GM18499 (cell line): ENCODE measurements around the gene BMP6.

ENCODE experiments used
- ATAC-seq: cut with Tn5 transposase; IDR thresholded peaks from one replicate; pipeline ENCODE4 v1.9.1; 2021; ENCODE audit warnings: moderate number of reproducible peaks; ENCODE audit not compliant: insufficient read depth, unreplicated experiment

Gene BMP6

DNA sequence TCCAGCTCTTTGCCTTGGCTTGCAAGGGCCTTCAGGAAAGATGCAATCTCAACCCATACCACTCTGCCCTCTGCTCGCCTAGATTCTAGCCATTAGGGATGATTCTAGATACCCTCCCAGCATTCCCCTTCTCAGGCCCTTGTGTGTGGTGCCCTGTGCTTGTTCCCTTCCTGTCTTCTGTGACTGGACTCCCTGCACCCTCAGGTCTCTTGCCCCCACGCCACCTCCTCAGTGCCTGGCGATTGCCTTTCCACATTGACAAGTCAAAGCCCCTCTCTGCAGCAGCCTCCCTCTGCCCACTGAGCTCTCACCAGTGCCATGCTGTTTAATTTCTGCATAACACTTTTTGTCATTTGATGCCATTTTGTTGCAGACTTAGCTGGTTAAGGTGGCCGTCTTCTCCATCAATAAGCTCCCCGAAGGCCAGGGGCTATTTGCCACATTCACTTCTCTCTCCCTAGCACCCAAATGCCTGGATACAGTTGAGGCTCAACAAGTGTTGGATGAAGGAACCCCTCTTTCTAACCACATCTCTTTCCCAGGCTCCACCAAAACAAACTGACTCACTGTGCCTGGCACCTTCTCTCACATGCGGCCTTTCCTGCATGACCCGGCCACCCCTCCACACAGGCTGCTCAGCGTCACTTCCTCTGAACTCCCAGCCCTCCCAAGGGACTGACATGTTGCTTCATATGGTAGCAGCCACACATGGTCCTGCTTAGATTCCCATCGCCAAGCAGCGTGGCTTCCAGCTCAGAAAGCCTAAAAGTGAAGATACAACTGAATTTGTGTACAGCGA, 189.3 kb downstream of the BMP6 start:
- no peak for ATAC-seq

DNA sequence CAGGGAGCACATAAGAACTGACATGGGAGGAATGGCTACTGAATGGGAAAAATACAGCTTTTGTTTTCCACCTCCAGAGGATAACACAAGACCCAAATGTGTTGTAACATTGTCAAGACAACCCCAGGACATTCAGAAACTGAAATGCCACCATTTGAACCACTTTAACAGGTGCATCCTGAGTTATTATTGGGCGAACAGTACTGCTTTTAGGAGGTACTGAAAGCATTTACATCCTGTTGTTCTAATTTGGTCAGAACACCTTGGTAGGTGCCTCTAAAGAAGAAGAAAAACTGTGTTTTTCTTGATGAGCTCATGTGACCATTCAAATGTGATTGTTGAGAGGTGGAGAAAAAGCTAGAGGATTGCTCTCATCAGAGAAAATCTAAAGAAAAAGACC, 191.1 kb downstream of the BMP6 start:
- ATAC-seq = peak; percentile 85

DNA sequence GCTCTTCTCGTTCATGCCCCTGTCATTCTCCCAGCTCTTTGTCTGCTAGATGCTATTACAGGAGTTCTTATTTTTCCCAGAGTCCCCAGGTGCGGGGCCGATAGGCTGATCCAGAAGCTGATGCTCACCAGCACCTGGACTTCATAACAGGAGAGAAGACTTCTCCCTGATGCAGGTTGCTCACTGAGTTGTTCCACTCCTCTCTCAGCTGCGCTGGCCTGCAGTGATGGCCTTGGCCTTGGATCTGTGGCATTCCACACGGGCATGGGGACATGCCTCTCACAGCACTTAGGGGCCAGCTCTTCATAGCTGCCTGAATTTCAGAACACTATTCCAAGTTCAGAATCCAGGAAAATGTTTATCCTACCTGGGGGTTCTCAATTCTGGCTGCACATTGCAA, 191.8 kb downstream of the BMP6 start:
- ATAC-seq = no peak

DNA sequence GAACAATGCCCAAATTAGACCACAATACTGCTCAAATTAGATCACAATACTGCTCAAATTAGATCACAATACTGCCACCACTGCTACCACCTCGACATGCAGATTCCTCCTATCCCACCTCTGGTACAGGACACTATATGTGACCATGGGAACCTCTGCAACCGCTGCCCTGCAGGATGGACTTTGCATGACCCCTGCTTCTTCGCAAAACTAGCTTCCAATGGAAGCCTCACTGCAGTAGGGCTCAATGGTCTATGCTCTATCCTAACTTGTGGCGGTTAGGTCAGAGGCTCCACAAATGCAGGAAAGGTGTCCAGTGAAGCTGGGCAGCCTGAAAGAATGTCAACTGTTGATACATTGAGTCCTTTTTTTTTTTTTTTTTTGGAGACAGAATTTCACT, 192.5 kb downstream of the BMP6 start:
- no peak for ATAC-seq

DNA sequence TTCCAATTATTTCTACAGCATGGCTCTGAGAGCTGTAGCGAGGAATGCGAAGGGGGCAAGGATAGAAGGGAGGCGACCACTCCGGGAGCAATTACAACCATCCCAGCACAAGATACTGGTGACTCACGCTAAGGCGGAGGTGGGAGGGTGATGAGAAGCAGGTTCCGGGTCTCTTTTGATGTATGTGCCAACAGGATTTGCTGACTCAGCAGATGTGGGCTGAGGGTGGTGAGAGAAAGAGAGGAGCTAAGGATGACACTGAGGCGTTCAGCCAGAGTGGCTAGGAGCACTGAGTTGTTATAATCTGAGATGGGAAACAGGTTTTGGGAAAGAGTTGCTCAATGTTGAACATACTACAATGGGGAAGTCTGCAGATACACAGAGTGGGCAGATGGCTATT, 194.0 kb downstream of the BMP6 start:
- ATAC-seq = no peak

DNA sequence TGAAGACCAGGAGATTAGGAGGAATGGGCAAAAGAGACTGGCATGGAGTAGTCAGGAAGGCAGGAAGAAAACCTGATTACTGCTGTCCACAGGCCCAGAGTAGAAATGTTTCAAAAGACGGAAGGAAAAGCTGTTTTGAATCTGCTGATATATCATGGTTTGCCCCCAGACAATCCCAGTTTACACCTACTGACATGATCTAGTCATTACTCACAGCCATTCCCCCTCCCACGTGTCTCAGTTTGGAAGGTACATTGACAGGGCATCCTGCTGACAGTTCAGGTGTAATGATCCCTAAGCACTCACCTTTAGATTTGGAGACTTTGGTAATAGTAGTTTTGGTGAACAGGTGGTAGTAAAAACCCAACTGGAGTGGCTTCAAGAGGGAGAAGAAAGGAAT, 194.5 kb downstream of the BMP6 start:
- ATAC-seq = no peak

DNA sequence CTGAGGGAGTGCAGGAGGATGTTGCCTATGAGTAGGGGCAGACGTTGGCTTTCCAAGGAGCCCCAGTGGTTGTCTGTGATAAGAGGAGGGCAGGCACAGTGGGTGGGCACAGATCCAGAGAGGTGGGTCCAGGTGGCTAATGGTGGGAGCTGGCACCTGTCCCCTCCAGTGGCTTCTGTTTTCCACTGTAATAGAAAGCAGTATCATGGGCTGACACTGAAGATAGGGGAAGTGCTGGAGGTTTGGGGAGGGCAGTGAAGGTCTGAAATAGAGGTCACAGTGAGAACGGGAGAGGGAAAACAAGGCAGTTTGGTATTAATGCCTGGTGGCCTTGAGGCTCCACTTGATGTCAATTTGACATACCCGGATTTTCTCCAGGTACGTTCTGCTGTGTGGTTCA, 195.1 kb downstream of the BMP6 start:
- no peak for ATAC-seq

DNA sequence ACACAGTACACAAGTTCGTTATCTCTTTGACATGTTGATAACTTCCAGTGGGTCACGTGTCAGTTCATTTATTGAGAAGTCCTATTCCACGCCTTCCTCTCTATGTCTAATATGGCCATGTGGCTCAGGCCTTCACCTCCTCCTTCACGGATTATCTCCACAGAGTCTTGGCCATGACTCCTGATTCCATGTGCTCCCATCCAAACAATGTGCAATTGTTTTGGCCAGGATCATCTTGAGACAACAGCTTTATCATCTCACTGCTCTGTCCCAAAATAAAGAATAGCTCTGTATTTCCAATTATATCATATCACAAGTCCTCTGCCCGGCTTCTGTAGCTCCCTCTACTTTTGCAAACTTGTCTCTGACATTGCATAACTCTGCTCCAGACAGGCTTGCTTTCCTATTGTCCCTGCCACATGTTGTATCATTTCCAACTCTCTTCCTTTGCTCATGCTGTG, 195.8 kb downstream of the BMP6 start:
- ATAC-seq = no peak

DNA sequence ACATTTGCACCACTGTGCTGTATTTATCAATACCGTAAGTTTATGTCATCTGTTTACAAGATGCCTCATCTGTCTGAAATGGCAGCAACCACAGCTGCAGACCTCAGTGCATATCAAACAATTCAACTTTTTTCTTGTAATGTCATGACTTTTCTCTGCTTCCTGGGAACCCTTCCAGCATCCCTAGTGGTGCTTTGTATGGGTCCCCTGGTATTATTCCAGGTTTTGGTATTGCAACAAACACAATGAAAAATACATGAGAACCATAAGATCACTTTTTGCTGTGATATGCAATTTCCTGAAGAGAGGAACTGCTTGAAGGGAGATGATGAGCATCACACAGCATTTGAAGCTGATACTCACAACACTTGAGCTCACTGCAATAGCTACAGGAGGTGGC, 196.7 kb downstream of the BMP6 start:
- no peak for ATAC-seq

DNA sequence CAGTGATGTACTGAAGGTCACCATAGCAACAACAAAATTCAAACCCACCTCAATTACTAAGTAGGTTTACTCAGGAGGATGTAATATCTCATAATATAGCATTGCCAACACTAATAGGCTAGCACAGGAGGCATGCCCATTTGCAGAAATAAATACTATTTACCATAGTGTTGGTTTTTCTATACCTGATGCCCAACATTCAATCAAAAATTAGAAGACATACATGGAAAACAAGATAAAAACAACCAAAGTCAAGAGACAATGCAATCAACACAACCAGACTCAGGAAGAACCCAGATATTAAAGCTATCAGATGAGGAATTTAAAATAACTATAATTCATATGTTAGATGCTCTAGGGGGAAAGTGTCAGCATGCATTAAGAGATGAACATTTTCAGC, 199.0 kb downstream of the BMP6 start:
- no peak for ATAC-seq
